DMS114 treated with DMSO at 0.1 percent for 48 hours (cell line): ENCODE results near the gene TJAP1.

ENCODE experiments used
- DNase-seq: peaks from one replicate; lab custom pipeline; 2025; ENCODE audit not compliant: unreplicated experiment; lab: John Stamatoyannopoulos, UW

Gene TJAP1

DNA sequence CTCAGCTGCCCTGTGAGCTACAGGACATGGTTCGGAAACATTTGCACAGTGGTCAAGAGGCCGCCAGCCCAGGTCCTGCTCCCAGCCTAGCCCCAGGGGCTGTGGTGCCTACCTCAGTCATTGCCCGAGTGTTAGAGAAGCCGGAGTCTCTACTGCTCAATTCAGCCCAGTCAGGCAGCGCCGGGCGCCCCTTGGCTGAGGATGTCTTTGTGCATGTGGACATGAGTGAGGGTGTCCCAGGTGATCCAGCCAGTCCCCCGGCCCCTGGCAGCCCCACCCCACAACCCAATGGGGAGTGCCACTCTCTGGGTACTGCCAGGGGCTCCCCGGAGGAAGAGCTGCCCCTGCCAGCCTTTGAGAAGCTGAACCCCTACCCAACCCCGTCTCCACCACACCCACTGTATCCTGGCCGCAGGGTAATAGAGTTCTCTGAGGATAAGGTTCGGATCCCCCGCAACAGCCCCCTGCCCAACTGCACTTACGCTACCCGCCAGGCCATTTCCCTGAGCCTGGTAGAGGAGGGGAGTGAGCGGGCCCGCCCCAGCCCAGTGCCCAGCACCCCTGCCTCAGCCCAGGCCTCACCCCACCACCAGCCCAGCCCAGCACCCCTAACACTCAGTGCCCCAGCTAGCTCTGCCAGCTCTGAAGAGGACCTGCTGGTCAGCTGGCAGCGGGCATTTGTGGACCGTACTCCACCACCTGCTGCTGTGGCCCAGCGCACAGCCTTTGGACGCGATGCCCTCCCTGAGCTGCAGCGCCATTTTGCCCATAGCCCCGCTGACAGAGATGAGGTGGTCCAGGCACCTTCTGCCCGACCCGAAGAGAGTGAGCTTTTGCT lies 27.6 kb downstream of the TJAP1 start:
- no peak for DNase-seq

DNA sequence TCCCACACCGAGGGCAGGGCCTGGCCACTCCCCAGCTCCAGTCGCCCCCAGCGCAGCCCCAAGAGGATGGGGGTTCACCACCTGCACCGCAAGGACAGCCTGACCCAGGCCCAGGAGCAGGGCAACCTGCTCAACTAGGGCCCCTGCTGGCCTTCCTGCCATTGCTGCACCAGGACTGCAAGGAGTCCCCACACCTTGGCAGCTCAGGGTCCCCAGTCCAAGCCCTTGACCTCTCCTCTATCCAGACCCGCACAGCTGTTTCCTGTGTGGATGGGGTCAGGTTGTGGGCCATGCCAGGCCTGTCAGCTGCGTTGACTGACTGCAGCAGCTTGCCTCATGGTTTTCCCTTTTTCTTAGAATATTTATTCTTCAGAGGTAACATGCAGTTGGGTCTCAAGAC lies 28.3 kb downstream of the TJAP1 start:
- DNase-seq, result no peak

DNA sequence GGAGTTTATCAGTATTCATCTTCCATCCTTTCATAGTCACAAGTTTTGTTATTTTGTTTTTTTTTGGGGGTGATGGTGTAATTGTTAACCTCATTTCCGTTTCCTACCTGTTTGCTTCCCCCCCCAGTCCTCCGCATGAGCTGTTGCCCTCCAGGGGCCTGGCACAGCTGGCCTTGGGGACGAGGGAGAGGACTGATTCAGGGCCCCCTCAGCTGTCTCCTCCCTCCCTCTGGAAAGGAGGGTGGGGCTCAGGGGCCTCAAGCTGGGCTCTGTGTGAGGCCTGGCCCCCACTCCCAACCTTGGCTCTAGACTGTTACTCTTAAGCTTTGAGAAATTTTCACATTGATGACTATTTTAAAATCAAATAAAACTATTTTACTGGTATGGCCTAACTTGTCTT lies 28.8 kb downstream of the TJAP1 start:
- DNase-seq, result no peak

DNA sequence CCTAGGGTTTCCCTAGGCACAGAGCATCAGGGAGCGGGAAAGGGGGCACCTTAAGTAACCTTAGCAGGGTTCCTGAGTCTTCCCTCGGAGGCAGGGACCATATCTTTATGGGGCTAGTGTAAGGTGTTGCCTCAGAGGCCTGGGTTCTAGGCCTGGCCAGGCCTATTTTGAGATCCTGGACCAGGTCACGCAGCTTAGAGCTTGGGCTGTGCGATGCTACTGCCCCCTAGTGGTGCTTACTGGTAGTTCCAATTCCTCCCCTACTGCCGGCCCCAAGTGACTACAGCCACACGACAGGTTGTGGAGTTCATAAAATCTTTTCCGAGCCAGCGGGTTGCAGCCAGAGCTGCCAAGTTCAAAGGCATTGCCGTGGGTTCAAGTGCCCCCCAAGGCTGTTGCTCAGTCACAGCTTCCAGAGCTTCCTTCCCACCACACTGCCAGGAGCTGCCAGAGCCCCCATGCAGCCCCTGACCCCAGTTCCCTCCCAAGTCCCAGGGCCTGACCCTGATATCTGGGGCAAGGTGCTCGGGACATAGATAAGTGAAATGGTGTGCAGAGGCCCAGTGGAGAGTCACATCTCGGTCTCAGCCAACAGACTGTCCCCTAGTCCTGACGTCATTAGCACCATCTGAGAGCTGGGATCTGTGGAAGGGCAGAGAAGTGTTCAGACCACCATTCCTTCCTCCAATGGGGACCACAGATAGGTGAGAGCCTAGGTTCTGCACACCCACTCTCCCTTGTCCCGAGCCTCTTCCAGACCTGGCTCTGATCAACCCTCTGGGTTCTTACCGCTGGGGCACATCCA lies 29.5 kb downstream of the TJAP1 start:
- DNase-seq, result peak; percentile 81

DNA sequence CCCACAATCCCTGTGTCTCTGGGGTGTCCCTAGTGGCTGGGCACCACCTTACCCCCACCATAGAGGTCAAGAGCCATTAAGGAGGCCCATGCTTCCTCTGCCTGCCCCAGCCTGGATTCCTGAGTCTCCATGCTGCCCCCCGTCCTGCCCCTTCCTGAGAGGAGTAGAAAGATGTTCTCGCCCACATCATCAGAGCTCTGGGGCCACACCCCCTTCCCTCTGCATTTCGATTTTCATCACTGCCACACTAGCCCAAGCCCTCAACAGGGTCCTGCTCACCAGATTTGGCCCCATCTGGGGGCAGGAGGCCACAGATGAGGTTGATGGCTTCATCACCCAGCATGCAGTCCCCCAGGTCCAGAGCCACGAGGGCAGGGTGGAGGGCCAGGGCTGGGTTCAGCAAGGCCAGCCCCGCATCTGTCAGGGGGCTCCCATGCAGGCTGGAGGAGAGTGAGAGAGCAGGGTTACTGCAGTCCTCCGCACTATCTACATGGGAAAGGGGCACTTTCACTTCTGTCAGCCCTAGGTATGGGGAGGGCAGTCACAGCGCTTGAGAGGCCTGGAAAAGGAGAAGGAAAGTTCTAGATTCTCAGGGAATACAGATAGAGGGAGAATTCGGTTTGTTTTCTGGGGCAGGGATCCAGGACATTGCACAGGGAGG lies 31.2 kb downstream of the TJAP1 start:
- DNase-seq, result no peak

DNA sequence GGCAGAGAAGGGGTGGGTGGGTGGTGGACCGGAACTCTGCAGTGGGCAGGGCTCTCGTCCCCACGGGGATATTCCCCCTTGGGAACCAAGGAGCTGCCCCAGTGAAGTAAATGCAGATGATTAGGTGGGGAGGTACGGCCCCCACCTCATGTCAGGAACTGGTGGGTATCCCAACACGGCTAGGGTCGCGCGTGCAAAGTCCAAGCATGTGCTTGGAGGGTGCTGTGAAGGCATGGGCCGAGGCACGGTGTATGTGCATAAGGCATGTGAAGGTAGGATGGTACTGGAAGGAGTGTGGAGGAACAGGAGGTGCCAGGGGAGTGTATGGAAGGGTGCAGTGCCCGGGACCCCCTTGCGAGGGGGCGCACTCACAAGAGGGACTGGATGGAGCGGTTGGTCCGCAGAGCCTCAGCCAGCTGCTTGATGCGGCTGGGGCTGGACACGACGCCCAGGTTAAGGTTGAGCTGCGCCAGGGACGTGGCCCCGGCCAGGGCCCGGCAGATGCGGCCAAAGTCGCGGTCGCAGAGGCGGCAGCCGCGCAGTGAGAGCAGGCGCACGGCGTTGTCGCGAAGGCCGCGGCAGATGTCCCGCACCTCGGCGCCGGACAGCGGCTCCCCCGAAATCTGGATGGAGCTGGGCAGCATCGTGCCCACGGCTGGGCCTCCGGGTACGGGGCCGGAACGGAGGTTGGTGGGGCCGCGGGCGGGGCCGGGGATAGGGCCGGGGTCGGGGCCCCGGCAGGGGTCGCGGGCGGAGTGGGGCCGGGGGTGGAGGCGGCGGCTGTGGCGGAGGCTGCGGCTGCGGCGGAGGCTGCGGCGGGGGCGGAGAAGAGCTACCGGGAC lies 32.0 kb downstream of the TJAP1 start:
- DNase-seq, result no peak

DNA sequence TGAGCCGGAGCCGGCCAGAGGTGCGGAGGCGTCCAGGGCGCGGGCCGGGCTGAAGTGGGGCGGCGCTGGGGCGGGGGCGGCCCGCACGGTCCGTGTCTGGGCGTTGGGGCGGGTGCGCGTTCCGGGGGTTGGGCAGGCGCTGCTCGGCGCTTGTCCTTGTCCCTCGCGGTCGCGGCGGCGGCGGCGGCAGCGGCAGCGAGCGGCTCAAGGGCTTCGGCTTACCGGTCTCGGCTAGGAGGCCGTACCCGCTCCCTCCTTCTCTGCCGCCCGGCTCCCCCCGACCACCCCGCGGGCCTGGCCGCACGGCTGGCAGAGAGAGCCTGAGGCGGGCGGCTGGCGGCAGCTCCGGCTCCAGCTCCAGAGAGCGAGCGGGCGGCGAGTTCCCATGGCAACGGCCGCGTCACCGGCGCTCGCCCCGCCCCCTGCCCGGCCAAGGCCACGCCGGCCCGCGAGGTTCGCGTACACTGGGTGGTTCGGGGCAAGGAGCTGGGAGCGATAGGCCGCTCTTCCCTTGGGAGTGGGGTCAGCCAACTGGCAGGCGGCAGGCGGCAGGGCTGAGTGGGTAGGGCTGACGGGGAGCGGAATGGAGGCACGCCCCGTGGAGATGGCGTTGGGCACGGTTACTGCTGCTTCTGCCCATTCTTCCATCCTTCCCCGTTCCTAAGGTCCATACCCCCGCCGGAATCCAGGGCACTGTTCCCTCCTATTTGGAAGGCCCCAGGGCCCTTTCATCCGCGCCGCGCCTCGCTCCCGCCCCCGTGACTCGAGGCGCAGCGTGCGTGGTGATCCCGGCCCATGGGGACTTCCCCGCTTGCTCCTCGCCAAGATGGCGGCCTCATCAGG lies 32.8 kb downstream of the TJAP1 start, which contains the start of gene LRRC73:
Gene LRRC73, minus strand, starts transcription at position 363 of the 843 bp plus-strand sequence. CDS start 561 bp downstream, outside the sequence.
- peak; percentile 73 for DNase-seq

DNA sequence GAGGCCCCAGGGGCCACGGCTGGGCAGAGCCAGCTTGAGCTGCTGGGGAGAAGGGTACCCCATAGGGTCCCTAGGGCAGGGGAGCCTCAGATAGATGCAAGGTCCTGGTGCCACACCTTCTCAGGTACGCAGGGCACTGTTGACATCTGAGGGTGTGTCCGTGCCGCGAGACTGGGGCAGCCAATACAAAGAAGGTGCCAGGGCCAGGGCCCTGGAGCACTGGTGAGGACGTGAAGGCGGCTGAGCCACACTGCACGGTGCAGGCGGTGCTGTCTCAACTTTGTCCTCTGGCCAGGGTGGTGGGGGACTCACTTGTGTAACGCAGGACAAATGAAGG lies 33.4 kb downstream of the TJAP1 start:
- DNase-seq, result no peak

DNA sequence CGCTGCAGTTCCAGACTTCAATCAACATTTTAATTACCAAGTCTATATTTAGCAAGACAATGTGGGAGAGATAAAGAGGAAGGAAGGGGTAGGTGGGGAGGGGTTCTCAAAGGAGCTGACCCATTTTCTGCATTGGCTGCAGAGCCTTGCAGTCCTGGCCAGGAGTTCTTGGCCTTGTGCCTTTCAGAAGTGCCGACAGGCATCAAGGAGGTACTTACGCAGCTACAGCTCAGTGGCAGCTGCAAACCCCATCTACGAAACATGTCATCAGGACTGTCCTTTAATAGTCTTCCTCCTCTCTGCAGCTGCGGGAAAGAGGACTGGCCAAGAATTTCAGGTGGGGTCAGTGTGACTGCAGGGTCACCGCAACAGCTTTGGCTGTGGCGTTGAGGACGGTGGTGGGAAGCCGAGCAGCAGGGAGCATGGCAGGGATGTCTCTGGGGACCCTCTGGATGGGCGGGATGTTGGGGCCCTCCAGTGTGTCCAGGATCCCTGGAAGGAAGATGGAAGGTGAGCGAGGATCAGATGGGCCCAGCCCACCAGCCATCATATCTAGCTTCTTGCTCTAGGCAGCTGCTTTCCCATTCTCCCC lies 34.5 kb downstream of the TJAP1 start:
- DNase-seq, result no peak

DNA sequence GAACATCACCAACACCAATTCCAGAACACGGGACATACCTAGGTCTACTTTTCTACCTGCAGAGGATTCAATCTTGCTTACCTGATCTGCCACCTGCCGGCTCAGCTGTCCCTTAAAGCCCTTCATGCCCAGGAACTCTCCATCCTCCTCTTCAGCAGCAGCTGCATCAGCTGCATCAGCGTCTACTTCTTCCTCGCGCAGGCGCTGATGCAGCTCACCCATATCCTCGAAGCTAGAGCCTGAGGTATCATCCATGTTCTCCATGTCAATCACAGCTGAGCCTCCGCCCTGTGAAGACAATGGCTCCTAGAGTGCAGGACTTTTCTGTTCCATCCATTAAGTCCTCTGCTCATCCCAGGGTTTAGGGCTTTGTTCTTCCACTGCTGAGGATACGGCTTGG lies 38.4 kb downstream of the TJAP1 start:
- DNase-seq, result no peak

DNA sequence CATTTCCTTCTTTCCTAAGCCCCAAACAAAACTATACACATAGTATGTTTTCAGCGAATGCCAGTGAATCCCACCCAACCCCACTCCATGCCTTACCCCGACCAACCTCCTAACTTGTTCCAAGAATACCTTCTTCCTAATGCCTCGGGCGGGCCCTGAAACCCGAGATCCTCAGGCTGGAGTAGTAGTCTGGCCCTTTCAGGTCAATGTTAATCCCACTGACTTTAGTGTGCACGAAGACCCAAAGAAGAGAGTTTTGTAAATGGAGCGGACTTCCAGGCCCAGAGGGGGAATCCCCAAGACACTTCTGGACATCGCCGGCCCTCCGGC lies 39.0 kb downstream of the TJAP1 start:
- DNase-seq, result no peak

DNA sequence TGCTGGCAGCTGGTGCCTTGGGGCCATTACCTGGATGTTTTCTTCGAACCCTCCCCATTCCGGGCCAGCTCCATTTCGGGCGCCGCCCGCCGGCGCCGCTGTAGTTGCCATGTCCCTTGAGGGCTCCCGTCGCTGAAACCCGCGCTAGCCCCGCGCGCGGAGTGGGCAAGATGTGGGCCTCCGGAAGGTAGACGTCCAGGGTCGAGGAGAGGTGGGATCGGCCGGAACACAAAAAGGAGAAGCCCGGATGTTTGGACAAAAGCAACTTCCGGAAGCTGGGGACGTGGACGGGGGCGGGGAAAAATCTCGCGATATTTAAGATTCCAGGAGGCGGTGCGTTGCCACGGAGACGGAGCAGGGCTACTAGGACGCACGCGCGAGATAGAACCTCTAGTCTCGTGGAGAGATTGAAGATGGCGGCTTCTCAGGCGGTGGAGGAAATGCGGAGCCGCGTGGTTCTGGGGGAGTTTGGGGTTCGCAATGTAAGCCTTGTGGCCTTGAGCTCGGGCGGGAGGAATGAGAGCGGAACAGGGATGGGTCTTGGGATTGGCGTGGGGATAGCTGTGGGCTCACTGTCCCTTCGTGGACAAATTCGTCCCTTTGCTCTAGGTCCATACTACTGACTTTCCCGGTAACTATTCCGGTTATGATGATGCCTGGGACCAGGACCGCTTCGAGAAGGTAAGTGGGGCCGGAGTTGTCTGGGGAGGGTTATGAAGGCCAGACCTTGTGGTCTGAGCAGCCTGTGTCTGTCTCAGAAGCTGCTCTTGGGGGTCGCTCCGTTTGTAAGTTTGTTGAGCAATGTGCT lies 39.5 kb downstream of the TJAP1 start, which contains the start of the genes POLR1C and YIPF3:
Gene POLR1C, plus strand, starts transcription at position 393 of the 808 bp plus-strand sequence. Its CDS starts 21 bp downstream, at position 414.
Gene YIPF3, minus strand, starts transcription at position 230 of the 808 bp plus-strand sequence. Its CDS starts 119 bp downstream, at position 111.
- DNase-seq, result peak; percentile 99

DNA sequence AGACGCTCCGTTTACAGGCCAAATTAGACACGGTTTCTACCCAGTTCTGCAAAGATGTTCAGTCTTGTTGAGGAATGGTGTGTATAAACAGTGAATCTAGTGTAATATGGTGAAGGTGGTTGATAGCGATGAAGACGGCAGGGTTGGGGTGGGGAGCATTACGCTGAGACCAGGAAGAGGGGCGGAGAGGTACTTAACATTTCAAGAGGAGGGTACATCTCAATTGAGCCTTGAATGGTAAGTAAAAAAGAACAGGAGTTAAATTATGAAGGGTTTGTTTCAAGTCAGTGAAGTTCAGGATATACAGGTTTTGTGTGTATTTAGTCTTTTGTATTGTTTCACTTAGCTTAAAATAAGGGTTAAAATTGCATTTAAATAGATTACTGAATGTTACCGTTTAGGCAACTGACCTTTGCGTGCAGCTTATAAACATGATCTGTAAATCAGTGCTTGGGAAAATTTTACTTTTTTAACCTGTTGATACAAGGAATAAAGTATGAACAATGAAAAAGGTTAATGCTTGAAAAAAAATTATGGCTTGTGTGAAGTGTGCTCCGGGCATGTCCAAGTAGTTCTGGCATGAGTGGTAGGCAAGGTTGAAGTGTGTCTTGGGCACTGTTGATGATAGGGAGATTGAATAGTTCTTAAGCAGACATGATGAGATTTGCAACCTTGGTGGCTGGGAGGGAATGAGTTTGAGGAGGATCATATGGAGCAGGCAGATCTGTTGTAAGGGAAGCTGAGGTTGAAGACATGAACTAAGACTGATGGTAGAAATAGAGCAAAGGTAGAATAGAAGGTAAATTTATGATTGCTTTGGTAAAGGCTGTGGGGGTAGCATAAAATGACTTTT lies 40.4 kb downstream of the TJAP1 start:
- no peak for DNase-seq

DNA sequence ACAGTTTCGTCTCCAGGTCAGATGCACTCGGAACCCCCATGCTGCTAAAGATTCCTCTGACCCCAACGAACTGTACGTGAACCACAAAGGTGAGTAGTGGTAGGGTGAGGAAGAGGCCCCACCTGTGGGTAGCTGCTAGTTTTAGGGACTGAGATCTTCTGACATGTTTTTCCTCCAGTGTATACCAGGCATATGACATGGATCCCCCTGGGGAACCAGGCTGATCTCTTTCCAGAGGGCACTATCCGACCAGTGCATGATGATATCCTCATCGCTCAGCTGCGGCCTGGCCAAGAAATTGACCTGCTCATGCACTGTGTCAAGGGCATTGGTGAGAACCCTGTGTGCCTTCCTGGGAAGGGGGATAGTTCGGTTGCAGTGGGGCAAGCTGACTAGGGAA lies 42.7 kb downstream of the TJAP1 start:
- no peak for DNase-seq

DNA sequence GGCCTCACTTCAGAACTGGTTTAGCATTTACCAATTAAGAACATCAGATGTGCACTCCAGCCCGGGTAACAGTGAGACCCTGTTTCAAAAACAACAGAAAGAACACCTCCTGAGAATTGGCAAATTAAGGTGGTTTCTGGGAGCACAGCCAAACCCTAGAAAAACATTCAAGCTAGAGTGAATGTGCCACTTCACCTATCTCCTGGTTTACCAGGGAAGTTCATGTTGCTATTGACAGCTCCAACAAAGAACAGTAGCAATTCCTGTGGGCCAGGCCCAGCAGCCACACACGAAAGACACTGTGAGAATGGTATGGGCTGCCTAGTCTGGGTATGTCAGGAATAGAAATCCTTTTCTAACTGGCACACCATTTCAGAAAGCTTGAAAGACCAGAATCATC lies 44.5 kb downstream of the TJAP1 start:
- no peak for DNase-seq

DNA sequence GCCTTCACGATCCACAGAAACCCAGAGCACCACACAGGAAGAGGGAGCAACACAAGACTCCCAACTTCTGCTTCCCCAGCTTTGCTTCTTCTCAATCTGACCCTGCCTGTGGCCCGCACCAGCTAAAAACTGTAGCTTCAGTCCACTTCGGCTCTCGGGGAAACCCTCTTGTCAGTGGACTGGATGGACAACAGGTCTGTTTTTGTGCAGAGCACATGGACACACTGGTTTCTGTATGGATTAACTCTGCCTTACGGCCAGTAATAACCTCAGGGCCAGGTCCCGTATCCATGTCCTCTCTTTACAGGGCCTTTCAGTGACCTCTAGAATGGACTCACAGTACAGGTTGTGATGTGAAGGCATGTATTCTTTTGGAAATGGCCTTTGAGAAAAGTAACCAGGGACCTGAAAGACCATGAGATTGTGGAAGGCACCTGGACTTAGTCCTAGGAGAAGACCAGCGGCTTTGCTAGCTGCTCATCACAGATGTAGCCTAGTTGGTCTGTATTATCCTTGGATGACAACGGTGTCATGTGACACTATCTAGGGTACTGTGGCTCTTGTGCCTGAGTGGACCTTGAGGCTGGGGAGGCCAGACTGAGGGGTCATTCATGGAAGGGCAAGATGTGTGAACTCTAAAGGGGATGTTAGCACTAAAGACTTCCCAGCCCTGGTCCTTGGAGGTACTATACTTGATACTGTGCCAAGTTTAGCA lies 45.3 kb downstream of the TJAP1 start:
- no peak for DNase-seq

DNA sequence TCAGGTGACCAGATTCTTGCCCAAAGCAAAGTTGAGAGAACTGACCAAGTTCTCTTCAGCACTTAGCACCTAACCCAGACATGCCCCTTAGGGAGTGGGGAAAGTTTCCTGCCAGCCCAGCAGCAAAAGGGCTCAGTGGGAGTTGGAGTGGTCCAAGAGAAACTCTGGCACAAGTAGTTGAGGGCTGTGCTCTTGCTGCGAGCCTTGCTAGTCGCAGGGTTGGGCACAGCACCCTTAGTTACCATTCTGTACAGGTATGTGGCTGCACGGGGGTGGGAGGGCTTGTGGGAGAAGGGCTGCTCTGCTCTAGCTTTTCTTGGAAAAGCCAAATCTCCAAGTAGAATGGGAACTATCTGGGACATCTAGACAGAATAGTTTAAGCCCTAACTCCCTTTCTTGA lies 45.9 kb downstream of the TJAP1 start:
- DNase-seq, result no peak
